Activated naive CD8-positive, alpha-beta T cell (primary cell): ENCODE data around the gene MTX2.
"Not testable (repeated sequence)": the region's sequence is repeated elsewhere in the genome, so short reads cannot be mapped to it uniquely, and the experiment has no call there.

Source experiments
- H3K27ac Mint-ChIP-seq: one replicate; pipeline ENCODE4 v1.8.0; 2021; ENCODE audit warnings: mixed read lengths
- H3K27me3 Mint-ChIP-seq: one replicate; pipeline ENCODE4 v1.8.0; 2021; ENCODE audit warnings: mixed read lengths
- H3K36me3 Mint-ChIP-seq: one replicate; pipeline ENCODE4 v1.8.0; 2021; ENCODE audit warnings: mixed read lengths
- H3K4me1 Mint-ChIP-seq: one replicate; pipeline ENCODE4 v1.8.0; 2021; ENCODE audit warnings: low read depth, mixed read lengths
- H3K4me3 Mint-ChIP-seq: one replicate; pipeline ENCODE4 v1.8.0; 2021; ENCODE audit warnings: mild to moderate bottlenecking, mixed read lengths
- H3K9me3 Mint-ChIP-seq: one replicate; pipeline ENCODE4 v1.8.0; 2021; ENCODE audit warnings: low read depth, mixed read lengths

The MTX2 gene

DNA sequence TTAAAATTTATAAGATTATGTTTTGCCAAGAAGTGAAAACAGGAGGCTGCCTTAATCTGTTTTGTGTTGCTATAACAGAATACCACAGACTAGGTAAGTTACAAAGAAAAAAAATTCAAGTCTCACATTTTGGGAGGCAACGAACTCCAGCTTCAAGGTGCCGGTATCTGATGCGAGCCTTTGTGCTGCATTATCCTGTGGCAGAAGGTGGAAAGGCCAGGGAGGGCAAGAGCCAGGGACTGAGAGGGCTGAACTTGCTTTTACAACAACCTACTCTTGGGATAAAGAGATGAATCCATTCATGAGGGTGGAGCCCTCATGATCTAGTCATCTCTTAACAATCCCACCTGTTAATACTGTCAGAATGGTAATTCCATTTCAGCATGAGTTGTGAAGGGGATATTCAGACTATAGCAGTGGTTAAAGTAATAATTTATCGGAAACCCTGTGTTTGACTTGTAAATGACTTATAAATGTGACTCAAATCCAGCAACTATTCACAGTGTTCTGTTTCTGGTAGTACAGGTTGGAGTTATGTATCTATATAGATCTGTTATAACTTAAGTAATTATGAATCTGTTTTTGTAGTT, 3.7 kb downstream of the MTX2 start:
- no peaks in the 10 kb centered on the region for H3K9me3 Mint-ChIP-seq
- no peak overlapping the region for H3K27ac Mint-ChIP-seq
- H3K4me1 Mint-ChIP-seq, result peaks cover 44% of the 10 kb centered on the region
- H3K36me3 Mint-ChIP-seq, result peaks cover 7% of the 10 kb centered on the region
- H3K27me3 Mint-ChIP-seq, result no peaks in the 10 kb centered on the region
- no peak overlapping the region for H3K4me3 Mint-ChIP-seq

DNA sequence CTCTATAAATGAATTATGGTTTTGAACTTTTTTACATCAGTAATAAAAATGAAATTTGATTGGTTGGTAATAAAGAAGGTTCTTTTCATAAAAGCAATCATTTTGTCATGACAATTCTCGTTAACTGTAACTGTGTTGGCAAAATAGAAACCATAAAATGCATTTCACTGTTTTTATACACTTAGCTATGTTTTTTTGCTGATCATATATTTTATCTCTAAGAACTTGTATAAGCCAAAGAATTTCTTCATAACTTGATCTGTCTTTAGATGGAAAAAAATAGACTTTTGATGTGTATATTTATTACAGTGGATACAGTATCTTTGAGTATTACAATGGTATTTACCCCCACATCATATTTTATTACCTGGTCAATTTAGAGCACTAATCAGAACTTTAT, 9.7 kb downstream of the MTX2 start:
- Mint-ChIP-seq H3K27ac (no peak overlapping the region), H3K27me3 (no peaks in the 10 kb centered on the region), H3K36me3 (peaks cover 16% of the 10 kb centered on the region), H3K9me3 (no peaks in the 10 kb centered on the region), H3K4me1 (peaks cover 44% of the 10 kb centered on the region), H3K4me3 (no peak overlapping the region)

DNA sequence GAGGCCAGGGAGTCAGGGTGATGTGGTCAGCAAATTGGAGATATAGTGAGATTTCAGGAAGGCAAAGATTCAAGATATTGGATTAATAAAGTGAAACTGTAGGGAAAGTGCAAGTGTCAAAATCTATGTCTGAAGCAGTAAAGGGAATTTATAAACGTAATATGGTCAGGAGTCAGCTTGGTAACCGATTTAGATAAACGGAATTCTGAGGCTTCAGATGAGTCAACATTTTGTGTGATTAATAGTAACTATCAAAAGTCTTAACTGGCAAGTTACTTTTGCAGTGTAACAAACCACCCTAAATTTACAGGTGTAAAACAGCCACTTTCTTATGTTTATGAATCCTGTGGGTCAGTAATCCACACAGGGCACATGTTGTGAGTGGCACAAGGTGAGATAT, 10.9 kb downstream of the MTX2 start:
- H3K36me3 Mint-ChIP-seq, result peaks cover 16% of the 10 kb centered on the region
- no peaks in the 10 kb centered on the region for H3K27me3 Mint-ChIP-seq
- peaks cover 49% of the 10 kb centered on the region for H3K4me1 Mint-ChIP-seq
- H3K27ac Mint-ChIP-seq, result no peak overlapping the region
- H3K9me3 Mint-ChIP-seq, result no peaks in the 10 kb centered on the region
- no peak overlapping the region for H3K4me3 Mint-ChIP-seq

DNA sequence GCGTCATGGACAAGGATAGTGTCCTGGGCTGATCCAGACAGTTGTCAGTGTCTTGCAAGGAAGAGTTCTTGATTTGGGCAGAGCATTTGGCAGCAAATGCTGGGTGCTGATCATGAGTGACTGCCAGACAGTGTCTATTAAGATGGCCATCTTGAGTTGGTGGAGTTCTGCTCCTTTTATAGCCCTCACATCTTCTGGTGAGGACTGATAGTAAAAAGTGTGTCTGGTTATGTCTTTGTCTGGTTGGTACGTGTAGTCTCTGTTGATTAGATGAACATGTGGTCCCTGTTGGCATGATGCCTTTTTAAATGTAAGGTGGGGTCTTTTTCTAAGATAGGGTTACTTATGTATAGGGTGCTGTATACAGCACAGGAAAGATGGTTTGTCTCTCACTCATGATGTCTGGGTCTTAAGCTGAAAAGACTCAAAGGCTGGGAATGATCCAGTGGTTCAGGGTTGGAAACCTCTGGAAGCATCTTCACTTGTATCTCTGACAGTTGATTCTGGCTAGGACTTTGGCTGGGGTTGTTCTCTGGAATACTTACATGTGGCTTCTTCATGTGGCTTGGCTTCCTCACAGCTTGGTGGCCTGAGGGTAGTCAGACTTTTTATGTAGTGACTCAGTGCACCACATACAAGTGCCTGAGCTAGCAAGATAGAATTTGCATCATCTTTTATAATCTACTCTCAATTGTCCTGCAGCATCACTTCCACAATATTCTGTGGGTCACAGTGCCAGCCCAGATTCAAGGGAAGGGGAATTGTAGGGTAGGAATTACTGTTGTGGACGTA, 11.8 kb downstream of the MTX2 start:
- Mint-ChIP-seq H3K4me1 (peaks cover 54% of the 10 kb centered on the region), H3K36me3 (peaks cover 18% of the 10 kb centered on the region), H3K27me3 (no peaks in the 10 kb centered on the region), H3K27ac (no peak overlapping the region), H3K9me3 (no peaks in the 10 kb centered on the region), H3K4me3 (no peak overlapping the region)

DNA sequence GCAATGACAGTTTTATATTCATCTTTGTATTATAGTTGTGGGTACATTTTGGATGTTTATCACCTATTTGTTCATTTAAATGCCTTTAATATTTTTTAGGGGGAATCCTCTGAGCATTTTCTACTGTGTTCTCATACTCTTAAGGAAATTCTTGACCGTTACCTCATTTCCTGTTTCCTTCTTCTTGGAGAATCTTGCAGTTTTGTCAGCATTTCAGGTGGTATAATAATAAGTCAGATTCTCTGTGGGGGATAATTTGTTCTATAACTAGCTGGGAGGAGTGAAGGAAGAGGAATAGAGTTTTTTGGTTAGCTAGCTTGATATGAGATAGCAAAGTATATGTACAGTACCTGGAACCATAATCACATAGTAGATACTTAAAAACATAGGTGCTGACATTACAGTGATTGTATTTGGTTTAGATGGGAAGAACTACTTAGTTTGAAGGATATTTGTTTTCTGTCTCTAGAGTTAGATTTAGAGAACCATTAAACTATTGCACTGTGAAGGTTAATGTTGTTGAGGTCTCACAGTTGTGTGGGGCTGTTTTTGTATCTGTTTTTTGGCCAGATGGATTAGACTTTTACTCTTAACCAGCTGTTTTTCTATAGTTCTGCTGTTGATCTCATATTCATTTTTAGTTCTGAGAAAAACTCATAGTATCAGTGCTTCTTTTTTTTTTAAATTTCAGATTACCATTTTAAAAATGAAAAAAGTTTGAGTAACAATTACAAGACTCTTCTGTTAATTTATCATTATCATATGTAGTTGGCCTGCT, 14.2 kb downstream of the MTX2 start:
- no peak overlapping the region for H3K27ac Mint-ChIP-seq

DNA sequence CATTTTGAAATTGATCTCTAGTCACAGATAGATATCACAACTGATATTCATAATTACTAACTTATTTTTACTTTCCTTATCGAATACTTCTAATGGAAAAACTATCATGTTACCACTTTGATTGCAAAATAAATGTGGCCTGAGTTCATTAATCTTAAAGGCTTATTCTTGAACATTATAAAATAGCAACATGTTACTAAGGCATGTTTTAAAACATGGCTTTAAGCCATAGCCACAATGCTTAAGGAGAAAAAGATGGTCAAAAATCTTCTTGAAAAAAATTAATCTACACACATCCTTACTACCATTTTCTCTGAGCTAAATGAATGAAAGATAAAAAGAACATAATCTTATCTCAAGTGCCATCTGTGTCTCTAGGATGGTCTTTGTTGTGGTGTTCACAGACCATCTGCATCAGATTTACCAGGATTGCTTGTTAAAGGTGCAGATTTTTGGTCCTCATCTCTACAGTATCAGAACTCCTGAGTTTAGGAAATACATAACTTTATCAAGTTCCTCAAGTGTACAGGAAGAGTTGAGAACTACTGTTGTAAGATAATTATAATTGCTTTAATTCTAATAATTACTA, 15.3 kb downstream of the MTX2 start:
- peaks cover 64% of the 10 kb centered on the region for H3K4me1 Mint-ChIP-seq
- H3K9me3 Mint-ChIP-seq, result no peaks in the 10 kb centered on the region
- H3K36me3 Mint-ChIP-seq, result peaks cover 18% of the 10 kb centered on the region
- no peak overlapping the region for H3K4me3 Mint-ChIP-seq
- no peaks in the 10 kb centered on the region for H3K27me3 Mint-ChIP-seq
- no peak overlapping the region for H3K27ac Mint-ChIP-seq

More for the DNA sequence above, 14.2 kb downstream of the MTX2 start:
- H3K4me3 Mint-ChIP-seq, result no peak overlapping the region
- H3K4me1 Mint-ChIP-seq, result peaks cover 63% of the 10 kb centered on the region
- no peaks in the 10 kb centered on the region for H3K27me3 Mint-ChIP-seq
- no peaks in the 10 kb centered on the region for H3K9me3 Mint-ChIP-seq
- H3K36me3 Mint-ChIP-seq, result peaks cover 18% of the 10 kb centered on the region

DNA sequence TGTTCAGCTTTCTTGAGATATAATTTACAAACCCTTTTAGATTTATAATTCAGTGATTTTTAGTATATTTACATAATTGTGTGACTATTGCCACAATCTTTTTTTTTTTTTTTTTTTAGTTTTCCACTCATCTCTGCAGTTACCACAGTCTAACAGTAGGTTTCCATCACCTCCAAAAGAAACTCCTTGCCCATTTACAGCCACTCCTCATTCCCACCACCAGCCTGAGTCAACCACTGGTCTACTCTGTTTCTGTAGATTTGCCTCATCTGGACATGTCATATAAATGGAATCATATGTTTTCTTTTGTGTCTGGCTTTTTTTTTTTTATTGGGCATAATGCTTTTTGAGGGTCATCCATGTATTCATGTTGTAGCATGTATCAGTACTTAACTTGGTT, 16.1 kb downstream of the MTX2 start:
- H3K4me1 Mint-ChIP-seq, result peaks cover 66% of the 10 kb centered on the region
- no peaks in the 10 kb centered on the region for H3K9me3 Mint-ChIP-seq
- no peaks in the 10 kb centered on the region for H3K27me3 Mint-ChIP-seq

DNA sequence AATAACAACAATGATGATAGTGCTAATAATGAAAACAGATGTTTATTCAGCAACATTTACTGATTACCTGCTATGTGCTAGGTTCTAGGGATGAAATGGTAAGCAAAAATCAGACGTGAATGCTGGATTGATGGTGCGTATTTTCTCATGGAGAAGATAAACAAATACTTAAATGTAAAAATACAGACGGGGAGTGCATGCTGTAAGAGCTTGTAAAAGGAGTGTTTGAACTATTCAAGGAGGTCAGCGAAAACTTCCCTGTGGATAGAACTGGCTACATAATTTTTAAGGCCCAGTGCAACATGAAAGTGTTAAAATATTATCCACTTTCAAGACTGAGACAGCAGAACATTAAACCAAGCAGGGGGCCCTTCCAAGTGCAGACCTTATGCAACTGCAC, 22.1 kb downstream of the MTX2 start:
- Mint-ChIP-seq H3K36me3 (peaks cover 6% of the 10 kb centered on the region), H3K9me3 (no peaks in the 10 kb centered on the region), H3K27ac (peak overlapping the region; percentile 36), H3K4me3 (peak overlapping the region; percentile 2), H3K27me3 (no peaks in the 10 kb centered on the region), H3K4me1 (peaks cover 45% of the 10 kb centered on the region)

More for the DNA sequence above, 16.1 kb downstream of the MTX2 start:
- Mint-ChIP-seq H3K36me3 (peaks cover 18% of the 10 kb centered on the region), H3K27ac (no peak overlapping the region), H3K4me3 (no peak overlapping the region)

DNA sequence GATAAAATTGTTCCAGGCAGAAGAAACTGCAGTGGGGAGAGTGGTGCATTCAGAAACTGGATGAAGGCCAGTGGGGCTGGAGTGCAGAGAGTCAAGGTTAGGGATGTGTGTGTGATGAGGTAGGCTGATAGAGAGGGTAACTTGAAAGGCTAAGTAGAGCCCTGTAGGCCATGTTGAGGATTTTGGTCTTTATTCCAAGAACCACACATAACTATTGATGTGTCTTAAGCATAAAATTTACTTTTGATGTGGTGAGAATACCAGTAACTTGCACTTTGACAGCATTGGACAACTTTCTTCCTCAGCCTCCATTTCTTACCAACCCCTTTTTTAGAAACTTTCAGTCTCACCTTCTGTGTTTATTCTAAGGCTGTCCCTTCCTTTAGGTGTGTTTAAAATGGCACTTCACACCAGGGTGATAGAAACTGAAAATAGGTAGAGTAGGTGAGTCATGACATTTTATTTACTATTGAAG, 22.6 kb downstream of the MTX2 start:
- H3K4me1 Mint-ChIP-seq, result peaks cover 43% of the 10 kb centered on the region
- no peaks in the 10 kb centered on the region for H3K9me3 Mint-ChIP-seq
- H3K27me3 Mint-ChIP-seq, result no peaks in the 10 kb centered on the region
- peak overlapping the region; percentile 2 for H3K4me3 Mint-ChIP-seq
- H3K36me3 Mint-ChIP-seq, result peaks cover 4% of the 10 kb centered on the region
- H3K27ac Mint-ChIP-seq, result no peak overlapping the region

DNA sequence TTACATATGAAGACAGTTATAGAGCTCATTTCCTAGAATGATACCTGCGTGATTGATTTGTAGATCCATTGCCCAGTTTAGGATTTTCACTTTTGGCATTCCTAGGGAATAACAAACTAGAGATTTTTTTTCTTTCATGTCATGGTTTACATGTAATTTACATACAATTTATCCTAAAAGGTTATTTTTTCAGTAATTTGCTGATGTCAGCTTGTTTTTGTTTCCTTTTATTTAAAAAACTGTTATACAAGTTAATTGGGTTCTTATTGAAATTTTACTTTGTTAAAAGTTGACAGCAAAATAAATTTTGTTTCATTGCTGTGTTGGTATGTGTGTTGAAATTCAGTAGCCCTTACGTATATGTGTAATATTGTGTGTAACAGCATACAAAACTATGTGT, 23.4 kb downstream of the MTX2 start:
- Mint-ChIP-seq H3K27me3 (no peaks in the 10 kb centered on the region), H3K36me3 (peaks cover 4% of the 10 kb centered on the region), H3K9me3 (no peaks in the 10 kb centered on the region), H3K27ac (no peak overlapping the region), H3K4me1 (peaks cover 42% of the 10 kb centered on the region), H3K4me3 (no peak overlapping the region)

DNA sequence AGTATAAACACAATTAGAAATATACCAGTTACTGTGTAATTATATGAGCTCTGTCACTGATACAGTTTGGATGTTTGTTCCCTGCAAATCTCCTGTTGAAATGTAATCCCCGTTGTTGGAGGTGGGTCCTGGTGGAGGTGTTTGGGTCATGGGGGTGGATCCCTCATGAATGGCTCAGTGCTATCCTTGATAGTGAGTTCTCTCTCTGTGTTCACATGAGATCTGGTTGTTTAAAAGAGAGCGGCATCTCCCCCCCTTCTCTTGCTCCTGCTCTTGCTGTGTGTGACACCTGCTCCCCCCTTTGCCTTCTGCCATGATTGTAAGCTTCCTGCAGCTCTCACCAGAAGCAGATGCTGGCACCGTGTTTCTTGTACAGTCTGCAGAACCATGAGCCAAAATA, 24.1 kb downstream of the MTX2 start:
- Mint-ChIP-seq H3K27me3 (no peaks in the 10 kb centered on the region), H3K36me3 (peaks cover 2% of the 10 kb centered on the region), H3K4me1 (peaks cover 37% of the 10 kb centered on the region), H3K4me3 (no peak overlapping the region), H3K27ac (no peak overlapping the region), H3K9me3 (no peaks in the 10 kb centered on the region)

DNA sequence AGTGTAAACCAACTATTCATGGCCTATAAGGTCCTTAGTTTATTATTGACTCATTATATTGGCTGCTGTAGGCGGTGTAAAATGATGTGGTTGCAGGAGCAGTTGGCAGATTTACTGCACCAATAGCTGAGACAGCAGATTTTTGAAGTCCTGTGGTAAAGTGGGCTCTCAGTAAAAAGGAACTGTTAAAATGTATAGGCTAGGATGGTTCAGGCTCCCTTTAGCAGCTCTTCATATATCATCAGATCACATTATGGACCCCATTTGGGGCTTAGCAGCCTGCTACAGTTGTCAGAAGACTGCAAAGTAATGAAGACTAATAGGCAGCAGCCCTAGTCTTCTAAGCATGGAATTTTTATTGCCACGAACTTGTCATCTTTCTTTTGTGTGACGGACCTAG, 27.8 kb downstream of the MTX2 start:
- peaks cover 12% of the 10 kb centered on the region for H3K4me1 Mint-ChIP-seq
- no peak overlapping the region for H3K27ac Mint-ChIP-seq
- no peaks in the 10 kb centered on the region for H3K9me3 Mint-ChIP-seq
- H3K4me3 Mint-ChIP-seq, result no peak overlapping the region
- H3K36me3 Mint-ChIP-seq, result peaks cover 7% of the 10 kb centered on the region
- H3K27me3 Mint-ChIP-seq, result no peaks in the 10 kb centered on the region

DNA sequence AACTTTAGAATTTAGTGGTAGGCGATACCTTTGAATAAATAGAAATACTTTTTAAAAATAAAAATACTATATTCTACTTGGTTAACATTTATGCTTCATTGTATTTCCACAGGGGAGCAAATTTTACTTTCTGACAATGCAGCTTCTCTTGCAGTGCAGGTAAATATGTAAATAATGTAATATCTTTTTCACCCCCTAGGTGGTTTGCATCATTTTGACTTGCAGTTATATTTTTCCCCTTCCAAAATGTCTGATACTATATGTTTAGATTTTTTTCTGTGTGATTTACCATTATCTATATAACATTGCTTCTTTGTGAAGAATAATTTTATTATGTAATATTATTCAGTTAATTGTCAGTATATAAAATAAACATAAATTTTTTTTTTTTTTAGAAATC, 28.5 kb downstream of the MTX2 start:
- H3K36me3 Mint-ChIP-seq, result peaks cover 7% of the 10 kb centered on the region
- H3K27ac Mint-ChIP-seq, result no peak overlapping the region
- H3K27me3 Mint-ChIP-seq, result no peaks in the 10 kb centered on the region

DNA sequence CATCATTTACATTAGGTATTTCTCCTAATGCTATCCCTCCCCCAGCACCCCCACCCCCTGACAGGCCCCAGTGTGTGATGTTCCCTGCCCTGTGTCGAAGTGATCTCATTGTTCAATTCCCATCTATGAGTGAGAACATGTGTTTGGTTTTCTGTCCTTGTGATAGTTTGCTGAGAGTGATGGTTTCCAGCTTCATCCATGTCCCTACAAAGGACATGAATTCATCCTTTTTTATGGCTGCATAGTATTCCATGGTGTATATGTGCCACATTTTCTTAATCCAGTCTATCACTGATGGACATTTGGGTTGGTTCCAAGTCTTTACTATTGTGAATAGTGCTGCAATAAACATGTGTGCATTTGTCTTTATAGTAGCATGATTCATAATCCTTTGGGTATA, 36.8 kb downstream of the MTX2 start:
- not testable (repeated sequence) for H3K4me3 Mint-ChIP-seq, H3K27me3 Mint-ChIP-seq, H3K27ac Mint-ChIP-seq, H3K9me3 Mint-ChIP-seq, H3K4me1 Mint-ChIP-seq
- peaks cover 35% of the 10 kb centered on the region for H3K36me3 Mint-ChIP-seq

More for the DNA sequence above, 28.5 kb downstream of the MTX2 start:
- Mint-ChIP-seq H3K4me1 (peaks cover 7% of the 10 kb centered on the region), H3K4me3 (no peak overlapping the region), H3K9me3 (no peaks in the 10 kb centered on the region)

DNA sequence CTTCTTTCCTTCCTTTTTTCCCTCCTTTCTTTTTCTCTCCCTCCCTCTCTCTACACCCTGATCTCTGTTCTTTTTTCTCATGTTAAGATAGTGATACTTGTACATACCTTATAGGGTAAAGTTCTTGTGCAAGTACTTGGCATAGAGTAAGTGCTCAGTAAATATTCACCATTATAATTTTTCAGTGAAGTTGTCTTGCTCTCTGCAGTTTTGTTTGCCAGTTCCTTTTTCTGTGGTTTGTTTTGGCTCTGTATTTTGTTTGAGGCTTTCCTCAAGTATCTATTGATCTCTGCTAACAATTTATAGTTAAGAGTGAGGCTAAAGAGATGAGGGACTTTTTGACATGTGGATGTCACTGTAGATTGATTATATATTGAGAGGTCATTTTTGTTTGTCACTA, 48.0 kb downstream of the MTX2 start:
- Mint-ChIP-seq H3K27me3 (no peaks in the 10 kb centered on the region), H3K36me3 (peaks cover 22% of the 10 kb centered on the region), H3K4me1 (no peaks in the 10 kb centered on the region), H3K27ac (no peak overlapping the region), H3K4me3 (no peak overlapping the region), H3K9me3 (no peaks in the 10 kb centered on the region)
